K562 (cell line): Measurements from ENCODE around the gene NPC1L1. TPM values are rescaled to one million over a fixed set of nuclear protein-coding genes. Genes with fewer than 3 reads are reported as not detected.

Source experiments
- ATAC-seq: fragments of 200-7000 bp; cut with Tn5 transposase; 3 replicates; pipeline ENCODE4 v1.9.1; 2020; ENCODE audit warnings: moderate library complexity
- BruUV-seq: library from RNA; stranded (reverse); fragments of 400-500 nt; replicated peaks from 2 replicates; lab custom pipeline; 2021; lab: Mats Ljungman, UMichigan
- CTCF ChIA-PET: fragments of 300-600 bp; formaldehyde crosslinking; extraction: SDS; loops from one replicate; lab custom pipeline; 2021; ENCODE audit warnings: low intra/inter-chr PET ratio; lab: Yijun Ruan, JAX
- POLR2A ChIA-PET: fragments of 300-600, 350-650 bp; sonication (Branson Sonifier 250); formaldehyde crosslinking; extraction: SDS; loops from one replicate; lab custom pipeline; 2021; ENCODE audit warnings: antibody characterized with exemption, inconsistent platforms; lab: Yijun Ruan, JAX
- DNase-seq, 4 experiments: peaks; one replicate each; pipeline versions ENCODE4 v3.0.0 to v3.0.0-alpha.2; 2011 to 2018; ENCODE audit warnings: low spot score in 3 of 4, mixed read lengths in 3 of 4; ENCODE audit errors: extremely low read depth in 1 of 4
- FAIRE-seq: peaks from 2 replicates; lab custom pipeline; 2011; peaks lifted over from hg19 to GRCh38; lab: Jason Lieb, UNC
- H2AFZ ChIP-seq: 2 replicates; pipeline ENCODE4 v1.6.0; 2011; ENCODE audit warnings: low read depth, low read length, control low read depth, inconsistent platforms
- H3K27ac ChIP-seq: fragments of 200-600 bp; 3 replicates; pipeline ENCODE4 v1.8.0; 2011; ENCODE audit warnings: low read depth, mild to moderate bottlenecking, control low read depth, inconsistent platforms, low read length, moderate library complexity, mixed read lengths; ENCODE audit errors: extremely low read depth
- H3K27me3 ChIP-seq, 2 experiments: fragments of 300-600 bp in 1 of 2; 2 replicates in 1 of 2; 3 replicates in 1 of 2; pipeline versions ENCODE4 v1.6.0 to v1.8.0; 2011; ENCODE audit warnings: inconsistent platforms in 2 of 2, low read length in 2 of 2, mild to moderate bottlenecking in 1 of 2, mixed read lengths in 1 of 2, moderate library complexity in 1 of 2; ENCODE audit not compliant: control insufficient read depth in 2 of 2, insufficient read depth in 2 of 2
- H3K36me3 ChIP-seq: fragments of 300-600 bp; 3 replicates; pipeline ENCODE4 v1.8.0; 2011; ENCODE audit warnings: mild to moderate bottlenecking, low read length, inconsistent platforms; ENCODE audit not compliant: control insufficient read depth, insufficient read depth
- H3K4me1 ChIP-seq, 2 experiments: fragments of 200-600 bp in 1 of 2; replicated peaks in 1 of 2; 2 replicates in 1 of 2; 3 replicates in 1 of 2; pipeline versions ENCODE4 v1.5.1 to v1.8.0; 2011; ENCODE audit warnings: inconsistent platforms in 2 of 2, low read length in 2 of 2, mild to moderate bottlenecking in 1 of 2, mixed read lengths in 1 of 2, moderate library complexity in 1 of 2; ENCODE audit not compliant: control insufficient read depth in 2 of 2, insufficient read depth in 2 of 2
- H3K4me2 ChIP-seq: 2 replicates; pipeline ENCODE4 v1.6.1; 2011; ENCODE audit warnings: low read length, control low read depth, inconsistent platforms, mixed read lengths; ENCODE audit not compliant: insufficient read depth
- H3K4me3 ChIP-seq: fragments of 200-600 bp; sonication (generic), shearing (Covaris generic); 2 replicates; pipeline ENCODE4 v1.5.1; 2016; ENCODE audit warnings: control low read depth, inconsistent platforms
- H3K79me2 ChIP-seq: fragments of 200-600 bp; 3 replicates; pipeline ENCODE4 v1.8.0; 2011; ENCODE audit warnings: low read length, inconsistent platforms; ENCODE audit not compliant: control insufficient read depth, insufficient read depth
- H3K9ac ChIP-seq, 2 experiments: 2 replicates each; pipeline versions ENCODE4 v1.6.0 to v1.6.1; 2011; ENCODE audit warnings: low read depth in 2 of 2, low read length in 2 of 2, control low read depth in 1 of 2, inconsistent platforms in 1 of 2, mild to moderate bottlenecking in 1 of 2, mixed read lengths in 1 of 2; ENCODE audit not compliant: insufficient read depth in 1 of 2
- H3K9me1 ChIP-seq: one replicate; pipeline ENCODE4 v1.6.0; 2011; ENCODE audit warnings: inconsistent platforms, mild to moderate bottlenecking, low read length, moderate library complexity; ENCODE audit not compliant: control insufficient read depth, insufficient read depth
- H3K9me3 ChIP-seq: replicated peaks from 2 replicates; pipeline ENCODE4 v1.5.1; 2011; ENCODE audit warnings: low read depth, low read length, inconsistent platforms; ENCODE audit not compliant: control insufficient read depth, insufficient read depth
- H4K20me1 ChIP-seq: replicated peaks from 2 replicates; pipeline ENCODE4 v1.6.1; 2011; ENCODE audit warnings: low read length, inconsistent platforms, mixed read lengths; ENCODE audit not compliant: control insufficient read depth, insufficient read depth
- ATF1 ChIP-seq, 2 experiments: fragments of 450-650 bp in 1 of 2; IDR thresholded peaks; 2 replicates each; pipeline ENCODE4 v1.6.1; 2016; ENCODE audit warnings: missing compliant biosample characterization in 1 of 2, missing genetic modification characterization in 1 of 2
- CBX3 ChIP-seq, 2 experiments: IDR thresholded peaks; 1 replicate in 1 of 2; 2 replicates in 1 of 2; pipeline ENCODE4 v1.6.1; 2012; ENCODE audit warnings: inconsistent platforms in 2 of 2, low read length in 2 of 2, borderline replicate concordance in 1 of 2, control low read depth in 1 of 2
- CEBPZ ChIP-seq: fragments of 150-350 bp; IDR thresholded peaks from 2 replicates; pipeline ENCODE4 v1.6.1; 2014; ENCODE audit warnings: low read depth, mild to moderate bottlenecking, low read length, borderline replicate concordance
- CHD4 ChIP-seq: fragments of 200-600 bp; sonication (generic); IDR thresholded peaks from 3 replicates; pipeline ENCODE4 v1.6.1; 2012; ENCODE audit warnings: low read depth, mild to moderate bottlenecking, mixed read lengths, low read length, inconsistent platforms; ENCODE audit not compliant: insufficient read depth, insufficient replicate concordance, poor library complexity, severe bottlenecking
- NUFIP1 ChIP-seq: fragments of 450-650 bp; IDR thresholded peaks from 2 replicates; pipeline ENCODE4 v1.6.1; 2018; ENCODE audit not compliant: partially characterized antibody
- PML ChIP-seq: IDR thresholded peaks from 2 replicates; pipeline ENCODE4 v1.6.1; 2012; ENCODE audit warnings: low read length, inconsistent platforms
- POLR2B ChIP-seq: fragments of 450-650 bp; IDR thresholded peaks from 2 replicates; pipeline ENCODE4 v1.6.1; 2018; ENCODE audit warnings: low read depth; ENCODE audit not compliant: partially characterized antibody
- ZFP1 ChIP-seq: fragments of 450-650 bp; formaldehyde crosslinking; IDR thresholded peaks from 2 replicates; pipeline ENCODE4 v1.4.0; 2020; ENCODE audit warnings: mild to moderate bottlenecking, mixed read lengths
- ZNF12 ChIP-seq: sonication (generic); formaldehyde crosslinking; IDR thresholded peaks from 2 replicates; pipeline ENCODE4 v1.4.0; 2020; ENCODE audit warnings: mild to moderate bottlenecking, missing genetic modification reagents
- ZNF609 ChIP-seq: sonication (generic); formaldehyde crosslinking; IDR thresholded peaks from 2 replicates; pipeline ENCODE4 v1.8.1; 2023; ENCODE audit warnings: missing genetic modification reagents, mild to moderate bottlenecking, borderline replicate concordance
- WGBS: fragments of 100-300 bp; shearing (Covaris generic); methylation state at CpG from one replicate; pipeline ENCODE4 v1.1.6; 2016; ENCODE audit warnings: low coverage, mixed read lengths; ENCODE audit not compliant: insufficient coverage; ENCODE audit errors: missing lambda C conversion rate; 5-methylcytosine and 5-hydroxymethylcytosine counted together
- in situ Hi-C: fragments of 300-500 bp; cut with MboI; formaldehyde crosslinking; loops from 4 replicates; pipeline ENCODE4 v1.15.0; 2018; ENCODE audit warnings: inconsistent platforms, mixed read lengths
- intact Hi-C: fragments of 100-400 bp; cut with micrococcal nuclease; formaldehyde crosslinking; loops from 2 replicates; pipeline ENCODE4 v1.14.2; 2022
- polyA plus RNA-seq, 8 experiments: library from polyadenylated mRNA; depleted of rRNA in 4 of 8; stranded (reverse) in 5 of 8; unstranded in 3 of 8; fragments of >200 nt; fragmentation: Nextera tagmentation in 2 of 8; fragmentation: Illumina TruSeq in 1 of 8; extraction: Ambion mirVana in 2 of 8; extraction: Trizol in 1 of 8; gene quantifications; 2 replicates each; pipeline versions ENCODE4 v1.2.1 to v1.2.3, GENCODE V29; 2011 to 2014; ENCODE audit warnings: inconsistent platforms in 1 of 8, missing spikeins in 1 of 8
- total RNA-seq, 7 experiments: library from RNA; depleted of rRNA in 6 of 7; stranded (reverse); fragments of >200 nt in 6 of 7; fragmentation: Illumina TruSeq in 2 of 7; extraction: Trizol in 2 of 7; gene quantifications; 2 replicates each; pipeline versions ENCODE4 v1.2.1 to v1.2.3, GENCODE V29; 2011 to 2021; ENCODE audit warnings: low replicate concordance in 1 of 7

Gene NPC1L1
- total and polyA plus RNA-seq, 9 of the 15 experiments (the other 6 are each of a cell fraction or from before 2014, with no cell fraction given): 0.01 to 0.18 (median 0.07) TPM; not detected in 4

- Histone ChIP-seq H3K79me2 (peaks cover 23% of the 10 kb centered on the region), H3K9me1 (peaks cover 10% of the 10 kb centered on the region), H3K27ac (peak overlapping the region; percentile 86), H3K4me2 (peak overlapping the region; percentile 55), H3K27me3 (no peaks in the 10 kb centered on the region), H3K4me3 (no peak overlapping the region), H4K20me1 (peaks cover 21% of the 10 kb centered on the region), H3K9ac (peak overlapping the region; percentile 51 to 78), H2AFZ (no peak overlapping the region), H3K9me3 (no peaks in the 10 kb centered on the region), H3K4me1 (peaks cover 51 to 54% of the 10 kb centered on the region in 2 experiments; a peak in 4 of 5 replicates), H3K36me3 (peaks cover 68% of the 10 kb centered on the region)
- ChIA-PET POLR2A (interaction anchor here (0.7 to 3.8 kb wide), 14 partner anchors 9 to 534 kb away, joined by 3 to 38 read pairs (median 4); partner anchors contain the start of genes DDX56, NUDCD3 and TMED4), CTCF (interaction anchor here (0.6 to 1.5 kb wide), 2 partner anchors 75 to 324 kb away, joined by 3 to 7 read pairs; no protein-coding TSS in a partner anchor)
- ATAC-seq (peak; percentile 89), DNase-seq (peak; percentile 59 to 78 (median 66)), FAIRE-seq (no peak)
- in situ Hi-C loops: no loop called here
- intact Hi-C loops: loop anchor here (5.0 kb wide), 3 partner anchors 68 to 323 kb away; no protein-coding TSS in a partner anchor
- 51% methylated on average over 12 of the region's 13 CpGs for WGBS
- BruUV-seq: no TSS peak
- TF ChIP-seq POLR2B (peak; percentile 18), ZFP1 (CRISPR knock-in tag) (no peak), CEBPZ (no peak), NUFIP1 (no peak), PML (no peak), CBX3 (IDR thresholded peaks at IDR 0.05; ENCODE audit: borderline replicate concordance in 1 of 2, low read length in 2 of 2) (0 out of 3 replicates have a peak, but pooled peaks of 1 of the 2 experiments have one; percentile 50), ATF1 (CRISPR knock-in tag; IDR thresholded peaks at IDR 0.05) (no peak), ATF1 (tag; IDR thresholded peaks at IDR 0.05) (0 out of 2 replicates have a peak, but pooled peaks have one; percentile 19), ZNF609 (CRISPR knock-in tag) (no peak), ZNF12 (no peak), CHD4 (no peak)
Measured at GRCh38 chr7:44565097-44565794, 24.1 kb upstream of the NPC1L1 start.
